Fibroblast of lung (primary cell): ENCODE results near the gene NACC1.

Experiments used
- CTCF ChIP-seq, 2 donors: IDR thresholded peaks in 1 of 2; conservative IDR thresholded peaks in 1 of 2; 1 replicate in 1 of 2; 2 replicates in 1 of 2; pipeline ENCODE4 v1.5.1; 2011 to 2012; ENCODE audit warnings: low read length in 2 of 2, control low read depth in 1 of 2, inconsistent platforms in 1 of 2, low read depth in 1 of 2, mild to moderate bottlenecking in 1 of 2
- EZH2 ChIP-seq: IDR thresholded peaks from 2 replicates; pipeline ENCODE4 v1.5.1; 2012; ENCODE audit warnings: low read length, control low read depth, mild to moderate bottlenecking; ENCODE audit errors: missing control alignments

- TF ChIP-seq CTCF (conservative IDR thresholded peaks at IDR 0.05 in 1 of 2, IDR thresholded peaks at IDR 0.05 in 1 of 2; ENCODE audit: low read depth in 1 of 2, low read length in 2 of 2) (no peak), EZH2 (no peak)
Observed at GRCh38 chr19:13127811-13128575, 9.9 kb downstream of the NACC1 start.
